ENCODE measurements around the gene SSBP2. TPM values are rescaled to one million over a fixed set of nuclear protein-coding genes. Genes with fewer than 3 reads are reported as not detected.
"Not testable (repeated sequence)": the region's sequence is repeated elsewhere in the genome, so short reads cannot be mapped to it uniquely, and the experiment has no call there.

Gene SSBP2
- total RNA-seq, 1 donor, result 141 TPM

DNA sequence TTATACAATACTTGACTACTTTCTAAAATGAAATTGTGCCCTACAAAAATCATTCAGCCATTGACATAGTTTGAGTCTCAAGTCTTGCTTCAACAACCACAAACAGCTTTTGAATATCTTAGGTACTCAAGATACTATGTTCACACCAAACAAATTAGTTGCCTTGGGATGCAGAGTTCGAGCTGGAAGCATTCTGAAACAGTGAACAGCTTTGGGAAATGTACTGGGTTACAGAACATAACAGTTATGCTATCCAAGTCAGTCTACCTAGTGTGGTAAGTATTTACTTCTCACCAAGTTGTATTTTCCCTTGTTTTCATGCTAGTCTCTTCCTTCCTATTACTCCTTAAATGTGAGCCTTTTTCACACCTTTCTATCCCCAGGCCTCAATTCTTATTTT, 143.2 kb downstream of the SSBP2 start:
- DNase-seq (ENCODE audit: low read depth in 2 of 3, low spot score in 2 of 3), result no peak

DNA sequence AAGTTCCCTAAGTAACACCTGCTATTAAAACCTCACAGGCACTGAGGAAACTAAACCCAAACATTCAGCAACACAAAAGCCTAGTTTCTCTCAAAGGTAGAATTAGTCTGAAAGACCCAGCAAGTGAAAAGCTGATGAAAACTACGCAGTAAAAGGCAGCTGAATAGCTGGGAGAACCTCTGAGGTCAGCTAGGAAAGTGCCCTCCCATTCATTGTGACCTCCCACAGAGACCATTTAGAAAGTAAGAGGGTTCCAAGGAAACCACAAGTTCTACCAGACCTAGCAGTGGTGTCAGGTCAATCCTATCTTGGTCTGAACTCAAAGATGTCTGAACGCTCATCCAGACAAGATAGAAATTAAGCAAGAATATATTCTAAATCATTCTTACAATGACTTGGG, 144.7 kb downstream of the SSBP2 start:
- DNase-seq (ENCODE audit: low read depth in 2 of 3, low spot score in 2 of 3), result no peak

DNA sequence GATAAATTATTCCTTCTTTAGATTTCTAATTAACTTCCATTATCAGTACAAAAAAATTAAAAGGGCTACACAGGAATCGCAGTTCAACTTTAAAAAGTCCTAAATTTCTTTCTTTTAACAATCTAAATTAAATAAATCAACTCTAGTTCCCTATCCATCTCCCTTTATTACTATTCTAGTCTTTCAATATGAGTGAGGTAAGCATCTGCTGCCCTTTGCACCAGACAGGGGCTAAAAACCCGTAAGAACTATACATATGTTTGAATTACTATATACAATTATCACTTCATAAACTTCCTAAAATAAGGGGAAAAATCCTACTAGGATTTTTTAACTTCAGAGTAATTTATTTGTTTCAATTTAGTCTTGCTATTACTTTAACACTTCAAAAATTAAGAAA, 145.6 kb downstream of the SSBP2 start:
- DNase-seq (ENCODE audit: low read depth in 2 of 3, low spot score in 2 of 3), result no peak

DNA sequence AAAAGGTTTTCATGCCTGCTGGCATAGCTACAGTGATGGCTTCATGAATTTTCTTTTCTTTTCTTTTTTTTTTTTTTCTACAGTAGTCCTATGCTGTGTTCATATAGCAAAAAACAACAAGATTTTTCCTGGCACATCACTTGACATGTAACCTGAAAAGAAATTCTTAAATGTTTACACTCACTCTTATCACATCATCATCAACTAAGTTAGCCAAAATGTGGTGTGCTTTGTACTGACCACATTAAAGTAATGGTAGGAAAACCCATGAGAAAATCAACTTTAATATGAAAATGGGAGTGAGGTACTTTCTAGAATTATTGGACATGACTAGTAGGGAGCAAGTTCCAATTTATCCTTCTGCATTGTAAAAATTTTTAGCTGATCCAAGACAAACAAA, 146.7 kb downstream of the SSBP2 start:
- no peak for DNase-seq (ENCODE audit: low read depth in 2 of 3, low spot score in 2 of 3)

DNA sequence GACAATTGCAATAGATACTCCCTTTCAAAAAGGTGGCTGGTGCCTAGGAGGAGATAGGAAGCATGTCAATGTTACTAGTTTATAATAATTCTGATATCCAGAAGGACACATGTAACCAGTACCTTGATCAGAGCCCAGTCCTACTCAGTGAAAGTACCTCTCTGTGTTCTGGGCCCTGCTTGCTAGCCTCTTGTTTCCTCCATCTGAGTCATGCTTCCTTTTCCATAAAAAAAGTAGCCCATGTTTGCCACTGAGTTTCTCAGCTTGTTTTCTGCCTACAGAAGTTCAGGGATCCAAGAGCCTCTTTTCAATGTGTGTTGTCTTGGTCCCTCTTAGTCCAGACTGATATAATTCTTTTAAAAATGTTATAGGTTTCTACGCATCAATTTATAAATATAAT, 149.0 kb downstream of the SSBP2 start:
- DNase-seq (ENCODE audit: low read depth in 2 of 3, low spot score in 2 of 3), result peak in 1 of 3 donors; percentile 35

DNA sequence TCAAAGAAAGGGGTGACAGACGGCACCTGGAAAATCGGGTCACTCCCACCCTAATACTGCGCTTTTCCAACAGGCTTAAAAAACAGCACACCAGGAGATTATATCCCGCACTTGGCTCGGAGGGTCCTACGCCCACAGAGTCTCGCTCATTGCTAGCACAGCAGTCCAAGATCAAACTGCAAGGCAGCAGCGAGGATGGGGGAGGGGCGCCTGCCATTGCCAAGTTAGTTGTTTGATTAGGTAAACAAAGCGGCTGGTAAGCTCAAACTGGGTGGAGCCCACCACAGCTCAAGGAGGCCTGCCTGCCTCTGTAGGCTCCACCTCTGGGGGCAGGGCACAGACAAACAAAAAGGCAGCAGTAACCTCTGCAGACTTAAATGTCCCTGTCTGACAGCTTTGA, 158.8 kb downstream of the SSBP2 start:
- DNase-seq (ENCODE audit: low read depth in 2 of 3, low spot score in 2 of 3), result not testable (repeated sequence)

DNA sequence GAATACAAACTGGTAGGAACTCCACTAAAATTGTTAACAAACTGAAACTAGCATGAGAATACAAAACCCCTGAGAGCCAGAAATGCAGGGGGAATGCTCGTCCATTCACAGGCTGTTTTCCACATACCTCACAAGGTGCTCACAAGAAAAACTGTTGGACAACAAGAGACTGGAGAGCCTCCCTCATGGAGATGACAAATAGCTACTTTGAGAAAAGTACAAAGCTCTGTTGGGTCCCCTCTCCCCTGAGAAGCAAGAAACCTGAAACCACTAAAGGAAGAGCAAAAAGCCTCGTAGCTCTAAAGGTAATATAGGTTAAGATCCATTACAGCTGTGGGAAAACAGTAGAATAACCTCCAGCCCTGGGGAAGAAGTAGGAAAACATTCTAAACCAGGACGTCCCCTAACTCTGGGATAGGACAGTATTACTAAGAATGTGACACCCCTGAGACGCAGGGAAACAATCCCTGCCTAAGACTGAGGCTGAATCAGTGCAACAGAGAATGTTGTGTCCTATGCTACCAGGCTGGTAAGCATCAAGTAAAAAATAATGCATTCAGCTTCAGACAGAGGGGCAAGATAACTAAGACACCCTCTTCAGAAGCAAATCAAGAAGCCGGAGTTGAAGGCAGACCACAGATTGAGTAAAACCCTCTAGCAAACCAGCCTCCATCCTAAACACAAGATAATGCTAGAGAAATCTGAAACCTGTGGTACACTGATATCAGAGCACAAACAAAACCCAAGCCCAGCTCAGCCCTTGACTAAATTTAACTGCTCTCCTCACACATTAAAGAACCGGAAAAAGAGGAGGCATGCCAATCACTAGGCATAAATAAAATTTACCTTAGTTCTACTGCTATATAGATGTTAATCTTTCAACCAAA, 160.2 kb downstream of the SSBP2 start:
- no peak for DNase-seq (ENCODE audit: low read depth in 2 of 3, low spot score in 2 of 3)

DNA sequence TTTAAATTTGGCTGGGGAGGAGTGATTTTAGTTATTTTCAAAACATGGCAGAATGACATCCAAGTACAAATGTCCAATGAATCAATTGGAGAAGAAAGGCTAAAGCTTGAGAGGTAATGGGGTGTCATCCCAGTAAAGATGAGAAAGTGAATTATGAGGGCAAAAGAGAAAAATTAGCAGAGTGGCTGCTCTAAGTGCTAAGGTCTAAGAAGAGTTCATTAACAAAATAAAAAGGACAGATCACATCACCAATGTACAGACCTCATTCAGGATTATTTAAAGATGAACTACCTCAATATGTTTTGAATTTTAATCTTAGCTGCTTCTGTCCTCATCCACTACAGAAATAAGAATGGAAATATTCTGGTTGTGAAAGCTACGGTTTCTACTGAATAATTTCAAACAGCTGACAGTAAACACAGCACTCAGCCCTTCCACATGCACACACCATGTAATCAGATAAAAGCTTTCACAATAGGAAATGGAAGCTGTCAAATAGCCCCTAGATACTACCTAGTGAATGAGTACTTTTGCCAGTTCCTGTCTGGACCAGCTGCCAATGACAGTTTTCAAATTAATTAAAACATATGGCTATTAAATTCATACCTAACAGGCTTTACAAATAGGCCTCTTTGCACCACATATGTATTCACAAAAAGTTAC, 171.5 kb downstream of the SSBP2 start:
- peak in 2 of 3 donors; percentile 34 to 73 for DNase-seq (ENCODE audit: low read depth in 2 of 3, low spot score in 2 of 3)

DNA sequence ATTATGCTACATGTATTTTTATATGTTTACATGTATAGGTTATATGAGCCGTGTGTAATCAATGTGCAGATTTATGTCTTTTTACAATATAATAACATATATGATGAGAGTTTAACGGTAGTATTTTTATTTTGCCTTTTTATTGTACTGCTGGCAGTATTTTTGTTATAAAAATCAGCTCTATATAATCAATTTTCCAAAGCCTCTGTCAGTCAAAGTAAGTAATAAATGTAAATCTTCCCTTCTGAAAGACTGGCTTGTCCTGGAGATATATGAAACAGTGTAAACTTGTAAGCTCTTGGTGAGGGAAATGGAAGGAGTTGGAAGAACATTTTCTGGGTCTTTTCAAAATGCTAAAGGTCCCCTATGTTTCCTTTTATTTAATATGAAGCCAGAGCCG, 173.8 kb downstream of the SSBP2 start:
- DNase-seq (ENCODE audit: low read depth in 2 of 3, low spot score in 2 of 3), result no peak

DNA sequence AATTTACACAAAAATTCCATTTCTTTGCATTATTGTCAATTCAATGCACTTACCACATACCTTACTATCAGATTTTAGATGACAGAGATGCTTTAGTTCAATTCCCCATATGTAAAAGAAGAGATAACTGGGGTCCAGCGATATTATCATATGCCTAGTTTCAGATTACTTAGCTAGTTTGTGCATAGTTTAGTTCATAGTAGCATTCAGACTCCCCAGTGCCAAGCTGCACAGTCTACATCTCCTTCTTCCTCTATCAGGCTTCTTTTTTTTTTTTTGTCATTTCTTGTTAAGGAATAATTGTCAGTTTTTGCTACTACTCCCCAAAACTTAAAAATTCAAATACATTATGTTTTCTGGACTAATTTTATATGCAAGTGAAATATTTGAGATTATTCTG, 175.0 kb downstream of the SSBP2 start:
- DNase-seq (ENCODE audit: low read depth in 2 of 3, low spot score in 2 of 3), result no peak

DNA sequence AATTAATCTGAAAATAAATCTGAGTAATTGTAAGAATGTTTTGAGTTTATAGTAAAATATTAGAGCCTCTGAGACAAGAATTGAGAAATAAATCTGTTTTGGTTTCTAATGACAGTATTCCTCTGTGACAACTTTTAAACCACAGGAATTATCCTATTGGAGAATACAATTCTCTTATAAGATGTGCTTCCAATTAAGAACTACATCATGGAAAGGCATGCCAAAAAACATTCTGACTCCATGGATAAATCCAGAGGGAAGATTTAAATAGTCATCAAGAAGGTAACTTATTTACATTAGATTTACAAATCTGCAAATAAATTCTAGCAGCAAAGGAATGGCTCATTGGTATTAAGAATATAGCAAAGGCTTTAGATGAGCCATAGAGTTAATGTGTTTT, 178.7 kb downstream of the SSBP2 start:
- no peak for DNase-seq (ENCODE audit: low read depth in 2 of 3, low spot score in 2 of 3)

DNA sequence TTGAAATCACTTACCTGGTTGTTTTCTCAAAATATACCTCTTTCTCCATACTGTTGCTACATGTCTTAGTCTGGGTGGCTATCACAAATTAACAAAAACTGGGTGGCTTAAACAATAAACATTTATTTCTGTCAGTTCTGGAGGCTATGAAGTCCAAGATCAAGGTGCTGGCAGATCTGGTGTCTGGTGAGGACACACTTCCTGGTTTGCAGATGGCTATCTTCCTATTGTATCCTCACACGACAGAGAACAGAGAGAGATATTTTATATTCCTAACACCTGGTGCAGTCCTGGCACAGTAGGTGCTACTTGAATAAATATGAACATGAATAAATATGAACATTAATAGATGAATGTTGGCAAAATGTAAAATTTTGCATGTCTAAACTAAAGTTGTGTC, 192.7 kb downstream of the SSBP2 start:
- DNase-seq (ENCODE audit: low read depth in 2 of 3, low spot score in 2 of 3), result peak in 1 of 3 donors; percentile 17

DNA sequence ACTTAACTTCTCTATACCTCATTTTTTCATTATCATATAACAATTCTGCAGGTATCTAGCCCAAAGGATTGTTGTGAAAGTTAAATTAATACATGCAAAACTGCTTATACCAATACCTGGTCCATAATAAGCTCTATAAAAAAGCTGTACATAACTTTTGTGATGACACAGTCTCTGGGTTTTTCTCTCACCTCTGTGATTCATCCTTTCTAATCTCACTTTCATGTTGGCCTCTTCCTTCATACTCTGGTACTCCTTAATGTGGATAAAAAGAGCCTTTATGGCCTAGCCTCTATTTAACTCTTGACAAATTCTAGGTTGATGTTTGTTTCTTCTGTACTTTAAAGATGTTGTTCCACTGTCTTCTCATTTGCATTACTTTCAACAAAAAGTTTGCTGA, 194.1 kb downstream of the SSBP2 start:
- DNase-seq (ENCODE audit: low read depth in 2 of 3, low spot score in 2 of 3), result no peak

DNA sequence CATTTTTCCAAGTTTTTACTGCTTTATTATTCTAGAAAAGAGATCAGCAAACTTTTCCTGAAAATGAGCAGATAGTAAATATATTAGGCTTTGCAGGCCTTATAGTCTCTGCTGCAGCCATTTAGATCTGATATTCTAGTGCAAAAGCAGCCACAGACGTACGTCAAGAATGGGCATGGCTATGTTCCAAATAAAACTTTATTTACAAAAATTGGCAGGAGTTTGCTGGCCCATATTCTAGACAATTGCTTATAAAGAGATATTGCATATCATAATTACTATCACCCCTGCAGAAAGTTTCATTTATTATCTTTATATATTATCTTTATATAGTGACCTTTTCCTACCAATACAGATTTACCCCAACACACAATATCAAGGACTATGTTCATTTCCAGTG, 195.0 kb downstream of the SSBP2 start:
- DNase-seq (ENCODE audit: low read depth in 2 of 3, low spot score in 2 of 3), result no peak

DNA sequence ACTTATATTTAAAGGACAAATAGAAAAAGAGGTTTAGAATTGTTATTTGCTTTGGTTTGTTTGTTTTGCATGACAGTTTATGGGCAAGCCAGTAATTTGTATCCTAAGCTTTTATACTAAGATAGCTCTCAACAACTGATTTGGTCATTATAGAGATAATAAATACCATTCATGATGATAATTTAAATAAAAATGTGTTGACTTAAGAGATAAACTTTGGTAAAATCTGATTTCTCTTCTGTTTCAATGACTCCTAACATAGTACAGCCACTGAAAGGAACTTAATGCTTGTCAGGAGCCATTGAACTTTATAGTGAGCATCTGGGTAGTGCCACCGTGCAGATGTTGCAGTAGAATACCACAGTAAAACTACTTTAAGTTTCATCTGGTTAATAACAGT, 196.2 kb downstream of the SSBP2 start:
- no peak for DNase-seq (ENCODE audit: low read depth in 2 of 3, low spot score in 2 of 3)

DNA sequence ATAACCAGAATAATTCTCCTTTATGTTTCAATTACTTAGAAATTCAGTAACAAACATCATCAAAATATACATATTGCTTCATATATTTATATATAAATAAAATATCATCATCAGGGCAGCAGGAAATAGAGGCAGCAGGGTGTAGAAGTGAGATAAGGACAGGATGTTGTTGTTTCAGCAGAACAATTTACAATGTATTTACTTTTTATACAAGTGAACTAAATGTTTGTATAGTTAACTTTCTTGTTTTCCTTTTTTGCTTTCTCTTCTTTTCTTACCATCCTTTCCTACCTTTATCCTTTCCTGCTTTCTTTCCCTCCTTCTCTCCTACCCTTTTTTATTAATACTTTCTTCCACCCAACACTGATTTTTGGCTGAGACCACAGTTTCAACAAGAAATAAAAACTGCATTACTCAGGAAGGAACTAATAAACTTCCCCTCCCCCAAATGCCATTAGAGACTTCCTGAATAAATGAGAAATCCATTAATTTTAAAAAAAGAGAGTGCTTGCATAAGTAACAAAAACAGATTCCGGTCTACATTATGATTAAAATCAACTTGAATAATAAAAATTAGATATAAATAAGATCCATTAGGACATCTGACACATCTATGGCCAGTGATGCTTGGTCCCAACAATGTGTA, 197.2 kb downstream of the SSBP2 start:
- peak in 1 of 3 donors; percentile 57 for DNase-seq (ENCODE audit: low read depth in 2 of 3, low spot score in 2 of 3)

DNA sequence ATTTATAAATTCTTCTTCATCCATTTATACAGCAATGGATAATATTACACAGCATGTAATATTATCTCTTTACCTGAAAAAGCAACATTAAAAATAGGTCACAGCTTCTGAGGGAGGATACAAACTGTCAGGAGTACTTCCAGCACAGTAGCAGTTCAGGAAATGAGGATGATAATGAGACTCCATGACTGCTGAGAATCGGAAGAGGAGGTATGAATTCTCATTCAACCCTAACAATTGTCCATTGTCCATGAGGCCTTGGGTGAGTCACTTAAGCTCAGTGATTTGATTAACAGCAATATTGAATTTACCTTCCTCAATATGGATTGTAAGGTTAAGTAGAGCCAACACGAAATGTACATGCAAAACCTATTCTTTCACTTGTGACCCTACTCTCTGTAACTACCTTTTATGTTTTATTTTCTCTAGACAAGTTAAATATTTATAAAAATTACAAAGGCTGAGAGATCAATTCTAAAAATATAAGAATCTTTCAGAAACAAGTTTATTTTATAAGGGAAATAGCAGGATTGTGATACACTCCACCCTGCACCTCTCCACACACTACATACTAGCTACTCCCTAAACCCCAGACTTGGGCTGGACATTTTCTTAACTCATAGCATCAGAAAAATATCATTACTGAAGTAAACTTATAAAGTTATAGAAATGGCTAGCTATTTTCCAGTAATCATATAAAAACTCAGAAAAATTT, 197.9 kb downstream of the SSBP2 start:
- DNase-seq (ENCODE audit: low read depth in 2 of 3, low spot score in 2 of 3), result no peak

DNA sequence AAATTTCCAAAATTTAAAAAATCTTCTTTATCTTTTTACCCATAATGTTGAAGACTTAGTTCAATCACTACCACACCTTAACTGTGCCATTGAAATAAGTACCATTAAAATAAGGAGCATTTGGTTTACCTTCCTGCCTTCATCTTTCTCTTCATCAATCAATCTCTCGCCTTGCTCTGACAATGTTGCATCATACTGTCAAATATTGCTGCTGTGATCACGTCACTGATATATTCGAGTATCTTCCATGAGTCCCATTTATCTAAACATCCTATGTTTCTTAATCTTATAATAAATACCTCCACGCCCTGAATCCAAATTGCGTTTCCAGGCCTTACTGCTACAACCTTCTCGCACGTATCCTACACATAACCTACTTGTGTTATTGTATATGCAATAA, 201.8 kb downstream of the SSBP2 start:
- DNase-seq (ENCODE audit: low read depth in 2 of 3, low spot score in 2 of 3), result no peak

DNA sequence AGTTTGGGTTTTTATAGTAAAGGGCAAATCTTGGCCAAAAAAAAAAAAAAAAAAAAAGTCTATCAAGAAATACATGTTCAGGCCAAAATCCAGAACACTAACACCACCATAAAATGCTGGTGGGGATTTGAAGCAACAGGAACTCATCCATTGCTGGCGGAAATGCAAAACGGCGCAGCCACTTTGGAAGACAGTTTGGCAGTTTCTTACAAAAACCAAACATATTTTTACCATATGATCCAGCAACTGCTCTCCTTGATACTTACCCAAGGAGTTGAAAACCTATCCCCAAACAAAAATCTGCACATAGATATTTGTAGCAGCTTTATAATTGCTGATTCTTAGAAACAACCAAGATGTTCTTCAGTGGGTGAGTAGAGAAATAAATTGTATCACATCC, 203.9 kb downstream of the SSBP2 start:
- DNase-seq (ENCODE audit: low read depth in 2 of 3, low spot score in 2 of 3), result no peak

DNA sequence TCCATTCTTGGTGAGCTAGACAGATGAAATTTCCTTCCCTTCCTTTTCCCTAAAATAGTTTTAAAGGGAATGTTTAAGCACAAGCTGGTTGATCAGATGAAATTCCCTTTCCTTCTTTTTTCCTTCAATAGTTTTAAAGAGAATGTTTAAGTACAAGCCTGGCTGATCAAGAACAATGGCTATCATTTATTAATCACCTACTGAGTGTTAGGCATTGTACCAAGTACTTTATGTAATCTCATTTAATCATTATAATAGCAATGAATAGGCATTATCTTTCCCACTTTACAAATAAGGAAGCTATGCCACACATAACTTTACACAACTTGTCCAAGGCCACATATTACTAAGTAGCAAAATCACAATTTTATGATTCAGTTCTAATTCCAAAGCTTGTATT, 205.0 kb downstream of the SSBP2 start:
- no peak for DNase-seq (ENCODE audit: low read depth in 2 of 3, low spot score in 2 of 3)

DNA sequence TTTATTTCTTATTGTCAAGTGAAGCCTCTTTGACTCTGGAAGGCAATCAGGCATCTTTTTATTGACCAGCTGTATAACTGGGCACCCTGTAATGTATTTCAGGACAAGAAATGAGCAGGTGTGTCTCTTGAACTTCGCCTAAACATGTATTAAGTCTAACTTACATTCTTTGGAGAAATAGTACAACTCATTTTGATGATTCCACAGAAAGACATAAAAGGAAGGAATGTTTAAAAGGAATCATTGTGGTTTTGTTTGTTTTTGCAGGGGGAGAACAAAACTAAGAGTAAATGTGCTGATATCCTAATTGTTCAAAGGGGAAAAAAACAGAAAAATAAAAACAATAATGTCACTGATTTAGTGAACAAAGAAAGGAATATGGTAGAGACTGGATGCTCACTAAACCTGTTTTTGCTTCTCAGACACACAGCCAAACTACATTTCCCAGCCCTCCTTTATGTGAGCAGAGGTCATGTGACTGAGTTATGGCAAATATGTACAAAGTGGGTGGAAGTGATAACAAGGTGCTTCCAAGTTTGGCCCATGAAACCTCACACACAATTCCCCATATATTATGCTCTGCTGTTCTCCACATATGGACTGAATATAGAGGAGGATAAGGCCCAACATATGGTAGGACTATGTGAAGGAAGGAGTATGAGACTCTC, 206.4 kb downstream of the SSBP2 start:
- DNase-seq (ENCODE audit: low read depth in 2 of 3, low spot score in 2 of 3), result no peak
